DOHH2 (cell line): ENCODE data around the gene CYS1.

Experiments
- EZH2phosphoT487 ChIP-seq: fragments of 200-600 bp; sonication (generic); IDR thresholded peaks from 2 replicates; pipeline ENCODE4 v1.6.1; 2017; ENCODE audit warnings: borderline replicate concordance, mild to moderate bottlenecking, antibody characterized with exemption, low read length, moderate library complexity, mixed read lengths
- TF ChIP-seq, protein P1 (sequence below): fragments of 200-600 bp; sonication (generic); IDR thresholded peaks from one replicate; pipeline ENCODE4 v1.5.1; 2014; ENCODE audit warnings: antibody characterized with exemption, mild to moderate bottlenecking, low read depth, low read length; ENCODE audit not compliant: poor library complexity, severe bottlenecking

DNA sequence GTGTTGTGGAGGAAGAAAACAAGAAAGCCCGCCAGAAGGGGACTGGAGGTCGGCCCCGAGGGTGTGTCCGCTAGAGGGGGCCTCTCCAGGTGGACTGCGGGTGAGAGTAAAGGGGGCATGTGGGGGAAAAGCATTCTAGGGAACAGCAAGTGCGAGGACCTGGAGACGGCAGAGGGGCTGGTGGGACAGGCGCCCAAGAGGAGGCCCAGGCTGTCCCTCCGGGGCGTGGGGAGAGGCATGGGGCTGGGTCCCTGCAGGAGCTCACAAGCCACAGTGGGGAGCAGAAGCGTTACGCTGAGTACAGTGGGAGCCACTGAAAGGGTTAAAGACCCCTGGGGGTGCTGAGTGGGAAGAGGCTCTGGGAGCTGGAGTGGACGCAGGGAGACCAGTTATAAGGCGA is 38.5 kb downstream of the CYS1 start:
- TF ChIP-seq, protein P1, sequence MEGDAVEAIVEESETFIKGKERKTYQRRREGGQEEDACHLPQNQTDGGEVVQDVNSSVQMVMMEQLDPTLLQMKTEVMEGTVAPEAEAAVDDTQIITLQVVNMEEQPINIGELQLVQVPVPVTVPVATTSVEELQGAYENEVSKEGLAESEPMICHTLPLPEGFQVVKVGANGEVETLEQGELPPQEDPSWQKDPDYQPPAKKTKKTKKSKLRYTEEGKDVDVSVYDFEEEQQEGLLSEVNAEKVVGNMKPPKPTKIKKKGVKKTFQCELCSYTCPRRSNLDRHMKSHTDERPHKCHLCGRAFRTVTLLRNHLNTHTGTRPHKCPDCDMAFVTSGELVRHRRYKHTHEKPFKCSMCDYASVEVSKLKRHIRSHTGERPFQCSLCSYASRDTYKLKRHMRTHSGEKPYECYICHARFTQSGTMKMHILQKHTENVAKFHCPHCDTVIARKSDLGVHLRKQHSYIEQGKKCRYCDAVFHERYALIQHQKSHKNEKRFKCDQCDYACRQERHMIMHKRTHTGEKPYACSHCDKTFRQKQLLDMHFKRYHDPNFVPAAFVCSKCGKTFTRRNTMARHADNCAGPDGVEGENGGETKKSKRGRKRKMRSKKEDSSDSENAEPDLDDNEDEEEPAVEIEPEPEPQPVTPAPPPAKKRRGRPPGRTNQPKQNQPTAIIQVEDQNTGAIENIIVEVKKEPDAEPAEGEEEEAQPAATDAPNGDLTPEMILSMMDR: no peak
- no peak for TF ChIP-seq EZH2phosphoT487
